HG03139 (cell line): ENCODE measurements around the gene PPP2R5D.
A peak's percentile ranks its signal among the peaks of the same experiment; 100 is the strongest.
"Not testable (repeated sequence)": the region's sequence is repeated elsewhere in the genome, so short reads cannot be mapped to it uniquely, and the experiment has no call there.

Experiments used
- ATAC-seq: cut with Tn5 transposase; IDR thresholded peaks from one replicate; pipeline ENCODE4 v1.9.1; 2021; ENCODE audit not compliant: unreplicated experiment

PPP2R5D gene

DNA sequence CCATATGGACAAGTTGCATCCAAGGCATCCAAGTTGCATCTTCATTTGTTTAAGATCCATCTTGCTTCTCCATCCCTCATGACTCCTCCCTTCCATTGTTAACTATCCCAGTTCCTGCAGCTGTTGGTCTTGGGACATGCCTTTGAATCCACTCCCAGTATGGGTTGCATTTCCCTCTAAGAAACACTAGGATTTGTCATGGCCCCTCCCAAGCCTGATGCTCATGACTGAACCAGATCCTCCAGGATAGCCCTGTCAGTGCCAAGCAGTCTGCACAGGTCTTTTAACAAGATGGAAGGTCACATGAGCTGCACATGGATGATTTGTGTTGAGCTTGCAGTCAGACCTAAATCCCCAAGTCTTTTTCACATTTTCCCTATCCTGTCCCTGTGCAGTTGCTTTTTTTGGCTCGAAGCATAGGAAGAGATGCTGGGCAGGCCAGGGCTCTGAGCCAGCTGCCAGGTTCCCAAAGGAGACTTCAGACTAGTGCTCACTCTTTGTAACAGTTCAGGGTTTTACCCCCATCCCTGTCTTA lies 4.2 kb downstream of the PPP2R5D start:
- ATAC-seq: no peak

GRCh38 chr6:42989923-42990322 lies 5.6 kb downstream of the PPP2R5D start:
- ATAC-seq: no peak

GRCh38 chr6:42993445-42993844 lies 9.1 kb downstream of the PPP2R5D start:
- ATAC-seq: no peak

DNA sequence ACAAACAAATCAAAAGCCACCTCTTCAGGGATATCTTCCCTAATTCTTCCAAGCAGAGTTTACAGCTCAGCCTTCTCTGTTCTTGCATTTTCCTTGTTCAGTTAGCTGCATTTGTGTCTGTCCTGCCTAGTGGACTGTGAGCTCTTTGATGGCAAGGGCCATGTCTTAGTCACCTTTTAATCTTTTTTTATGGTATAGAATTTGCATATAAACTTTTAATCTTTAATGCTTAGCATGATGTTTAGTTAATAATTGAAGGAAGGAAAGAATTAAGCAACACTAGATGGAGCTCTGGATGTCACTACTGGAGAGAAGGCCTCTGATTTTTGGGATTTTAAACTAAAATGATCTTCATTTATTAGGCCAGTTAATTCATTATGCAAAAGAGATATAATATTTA lies 12.1 kb downstream of the PPP2R5D start:
- ATAC-seq: no peak

DNA sequence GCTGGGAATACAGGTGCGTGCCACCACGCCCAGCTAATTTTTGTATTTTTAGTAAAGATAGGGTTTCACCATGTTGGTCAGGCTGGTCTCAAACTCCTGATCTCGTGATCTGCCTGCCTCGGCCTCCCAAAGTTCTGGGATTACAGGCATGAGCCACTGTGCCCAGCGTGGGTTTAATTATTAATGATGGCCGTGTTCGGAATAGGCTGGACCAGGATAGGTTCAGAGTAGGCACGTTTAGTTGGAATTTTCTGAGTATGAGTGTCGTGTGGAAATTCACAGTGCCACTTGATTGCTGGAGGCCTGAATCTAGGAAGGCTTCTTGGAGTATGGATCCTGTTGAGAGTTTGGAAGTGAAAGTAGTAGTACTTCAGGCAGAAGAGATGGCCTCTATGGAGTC lies 13.8 kb downstream of the PPP2R5D start:
- ATAC-seq: not testable (repeated sequence)

DNA sequence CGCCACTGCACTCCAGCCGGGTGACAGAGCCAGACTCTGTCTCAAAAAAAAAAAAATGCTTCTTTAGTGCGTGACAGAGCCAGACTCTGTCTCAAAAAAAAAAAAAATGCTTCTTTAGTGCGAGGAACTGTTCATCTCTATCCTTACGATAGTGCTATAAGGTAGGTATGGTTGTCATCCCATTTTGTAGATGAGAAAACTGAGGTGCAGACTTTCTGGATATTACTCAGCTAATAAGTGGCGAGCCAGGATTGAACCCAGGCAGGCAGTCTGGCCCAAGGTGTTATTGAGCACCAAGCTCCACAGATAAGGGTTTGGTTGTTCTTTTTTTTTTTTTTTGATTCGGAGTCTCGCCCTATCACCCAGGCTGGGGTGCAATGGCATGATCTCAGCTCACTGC lies 17.5 kb downstream of the PPP2R5D start:
- no peak for ATAC-seq

DNA sequence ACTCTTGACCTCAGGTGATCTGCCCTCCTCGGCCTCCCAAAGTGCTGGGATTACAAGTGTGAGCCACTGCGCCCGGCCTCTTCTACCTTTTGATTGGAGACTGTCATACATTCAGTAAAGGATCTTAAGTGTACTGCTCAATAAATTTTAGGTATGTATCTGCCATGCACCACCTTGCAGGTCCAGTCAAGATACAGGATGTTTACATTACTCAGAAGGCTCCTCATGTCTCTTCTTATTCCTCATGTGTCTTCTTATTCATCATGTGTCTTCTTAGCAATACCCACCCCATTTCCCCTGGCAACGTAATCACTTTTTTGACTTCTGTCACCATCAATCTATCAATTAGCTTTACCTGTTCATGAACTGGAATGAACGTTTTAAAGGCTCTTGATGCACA lies 21.5 kb downstream of the PPP2R5D start:
- ATAC-seq: no peak

DNA sequence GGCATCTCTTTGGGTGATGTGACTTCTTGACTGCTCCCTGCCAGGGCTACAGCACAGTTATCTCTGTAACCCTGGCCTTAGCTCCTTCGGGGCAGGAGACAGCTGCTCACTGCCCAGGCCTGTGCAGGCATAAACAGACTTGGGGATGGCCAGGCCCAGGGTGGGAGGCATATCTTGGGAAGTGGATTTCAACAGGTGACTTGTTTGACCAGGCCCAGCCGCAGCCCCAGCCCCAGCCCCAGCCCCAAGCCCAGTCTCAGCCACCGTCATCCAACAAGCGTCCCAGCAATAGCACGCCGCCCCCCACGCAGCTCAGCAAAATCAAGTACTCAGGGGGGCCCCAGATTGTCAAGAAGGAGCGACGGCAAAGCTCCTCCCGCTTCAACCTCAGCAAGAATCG lies 21.9 kb downstream of the PPP2R5D start:
- ATAC-seq: no peak

DNA sequence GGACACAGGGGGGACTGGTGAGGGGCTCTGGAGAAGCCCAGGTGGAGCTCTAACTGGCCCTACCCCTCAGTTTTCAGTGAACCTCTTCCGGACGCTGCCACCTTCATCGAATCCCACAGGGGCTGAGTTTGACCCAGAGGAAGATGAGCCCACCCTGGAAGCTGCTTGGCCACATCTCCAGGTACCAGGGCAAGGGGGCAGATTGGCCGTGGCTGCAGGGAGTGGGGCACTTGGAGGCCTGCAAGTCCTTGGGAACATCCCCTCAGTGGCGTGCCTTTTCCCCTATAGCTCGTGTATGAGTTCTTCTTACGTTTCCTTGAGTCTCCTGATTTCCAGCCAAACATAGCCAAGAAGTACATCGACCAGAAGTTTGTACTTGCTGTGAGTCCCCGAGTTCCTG lies 22.8 kb downstream of the PPP2R5D start:
- no peak for ATAC-seq

GRCh38 chr6:43009124-43009523 lies 24.8 kb downstream of the PPP2R5D start:
- no peak for ATAC-seq

- ATAC-seq: no peak
Measured at GRCh38 chr6:43011207-43011606, 26.8 kb downstream of the PPP2R5D start.

- ATAC-seq: no peak
Measured at GRCh38 chr6:43012364-43012763, 28.0 kb downstream of the PPP2R5D start.

GRCh38 chr6:43013097-43013842 lies 28.9 kb downstream of the PPP2R5D start:
- peak; percentile 5 for ATAC-seq

DNA sequence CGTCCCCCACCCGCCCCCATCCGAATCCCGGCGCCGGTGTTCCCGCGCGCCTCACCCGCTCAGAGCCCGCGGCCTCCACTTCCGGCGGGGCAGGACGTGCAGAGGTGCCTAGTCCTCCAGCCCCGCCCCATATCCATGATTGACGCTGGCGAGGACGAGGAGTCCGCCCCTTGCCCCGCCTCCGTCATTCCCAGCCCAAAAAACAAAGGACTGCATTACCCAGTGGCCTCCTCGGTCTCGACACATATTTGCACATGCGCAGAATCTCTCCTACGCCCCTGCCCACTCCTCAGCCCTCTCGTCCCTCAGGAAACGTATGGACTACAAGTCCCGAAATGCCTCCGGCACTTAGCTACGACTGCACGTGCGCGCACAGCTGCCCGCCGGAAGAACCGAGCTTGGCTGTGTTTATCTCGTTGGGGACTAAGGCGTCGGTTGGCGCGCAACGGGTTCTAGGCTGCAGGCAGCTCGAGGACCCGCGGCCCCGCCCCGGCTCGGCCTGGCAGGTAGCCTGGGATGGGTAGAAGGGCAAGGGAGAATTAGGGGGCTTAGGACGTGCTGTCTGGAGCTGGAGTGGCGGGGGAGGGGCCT lies 29.6 kb downstream of the PPP2R5D start, which contains the start of the genes KLHDC3 and MEA1:
Gene KLHDC3 (plus strand): TSS at position 407 of the 591 bp plus-strand sequence. CDS start 2,944 bp downstream, outside the sequence.
Gene MEA1 (minus strand): TSS at position 104 of the 591 bp plus-strand sequence. CDS start 133 bp downstream, outside the sequence.
- ATAC-seq: peak; percentile 83

- no peak for ATAC-seq
Measured at GRCh38 chr6:43014434-43014909, 30.1 kb downstream of the PPP2R5D start.

- ATAC-seq: no peak
Measured at GRCh38 chr6:43016176-43016942, 32.0 kb downstream of the PPP2R5D start.

DNA sequence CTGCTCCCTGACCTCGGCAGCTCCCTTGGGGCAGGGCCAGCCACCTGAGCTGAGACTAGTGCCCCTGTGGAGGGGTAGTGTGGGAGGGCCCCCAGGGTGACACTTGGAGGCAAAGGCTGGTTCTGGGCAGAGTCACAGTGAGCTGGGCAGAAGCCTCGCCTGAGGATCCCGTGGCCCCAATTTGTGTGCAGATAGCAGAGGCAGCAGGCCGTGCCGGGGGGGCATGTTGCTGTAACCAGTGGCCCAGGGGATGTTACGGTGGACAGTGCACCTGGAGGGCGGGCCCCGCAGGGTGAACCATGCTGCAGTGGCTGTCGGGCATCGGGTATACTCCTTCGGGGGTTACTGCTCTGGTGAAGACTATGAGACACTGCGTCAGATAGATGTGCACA lies 32.6 kb downstream of the PPP2R5D start:
- no peak for ATAC-seq

- ATAC-seq: no peak
Measured at GRCh38 chr6:43019152-43019551, 34.8 kb downstream of the PPP2R5D start.

DNA sequence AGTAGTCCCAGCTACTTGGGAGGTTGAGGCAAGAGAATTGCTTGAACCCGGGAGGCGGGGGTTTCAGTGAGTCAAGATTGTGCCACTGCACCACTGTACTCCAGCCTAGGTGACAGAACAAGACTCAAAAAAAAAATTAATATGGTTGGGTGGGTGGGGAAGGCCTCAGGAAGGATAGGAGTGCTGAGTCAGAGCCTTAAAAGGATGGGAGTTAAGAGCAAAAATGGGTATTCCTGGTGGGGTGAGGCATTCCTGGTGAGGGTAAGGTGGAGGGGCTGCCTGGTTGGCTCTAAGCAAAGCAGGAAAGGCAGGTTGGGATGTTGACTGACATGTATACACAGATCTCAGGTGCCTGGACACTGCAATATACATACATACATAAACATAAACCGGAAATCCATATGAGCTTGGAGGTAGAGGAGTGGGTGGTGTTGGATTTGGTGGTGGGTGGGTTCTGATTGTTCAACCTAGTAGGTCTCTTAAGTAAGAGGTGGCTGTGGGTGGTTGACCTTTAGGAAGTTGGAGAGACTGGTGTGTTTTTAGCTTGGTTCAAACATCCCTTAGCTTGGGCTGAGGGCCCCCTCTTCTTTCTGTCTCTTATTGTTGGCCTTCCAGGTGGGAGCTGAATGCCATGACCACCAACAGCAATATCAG lies 35.8 kb downstream of the PPP2R5D start:
- no peak for ATAC-seq

DNA sequence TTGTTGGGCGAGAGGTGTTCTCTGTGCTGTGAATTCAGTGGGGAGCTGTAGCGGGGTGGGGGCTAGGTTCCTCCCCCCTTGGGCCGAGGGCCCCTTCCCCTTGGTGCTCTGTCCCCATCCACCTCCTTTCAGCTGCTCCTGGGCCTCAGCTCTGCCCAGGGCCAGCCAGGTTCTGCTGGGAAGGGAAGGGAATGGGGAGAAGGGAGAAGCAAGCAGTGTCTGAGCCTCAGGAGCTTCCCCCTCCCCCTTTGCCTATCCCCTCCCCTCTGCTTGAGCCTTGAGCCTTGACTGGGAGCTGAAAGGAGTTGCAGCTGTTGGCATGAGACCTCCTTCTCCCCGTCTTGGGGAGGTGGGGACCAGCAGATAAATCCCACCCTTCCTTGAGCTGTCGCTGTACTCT lies 36.5 kb downstream of the PPP2R5D start:
- ATAC-seq: no peak
